Chondrocyte (in vitro differentiated cells): ENCODE results near the gene SMAD3. TPM values are rescaled to one million over a fixed set of nuclear protein-coding genes. Genes with fewer than 3 reads are reported as not detected.

Experiments
- DNase-seq: peaks from one replicate; pipeline ENCODE4 v3.0.0; 2021; ENCODE audit warnings: mixed read lengths, low spot score
- H3K27ac Mint-ChIP-seq: one replicate; pipeline ENCODE4 v1.8.0; 2021; ENCODE audit warnings: mild to moderate bottlenecking, moderate library complexity, mixed read lengths; ENCODE audit not compliant: unreplicated experiment
- H3K27me3 Mint-ChIP-seq: 2 replicates; pipeline ENCODE4 v1.8.0; 2021; ENCODE audit warnings: low read depth, mixed read lengths
- H3K36me3 Mint-ChIP-seq: 2 replicates; pipeline ENCODE4 v1.8.0; 2021; ENCODE audit warnings: low read depth, mixed read lengths
- H3K4me1 Mint-ChIP-seq: 2 replicates; pipeline ENCODE4 v1.8.0; 2021; ENCODE audit warnings: low read depth, mild to moderate bottlenecking, mixed read lengths
- H3K4me3 Mint-ChIP-seq: one replicate; pipeline ENCODE4 v1.8.0; 2021; ENCODE audit warnings: mild to moderate bottlenecking, moderate library complexity, mixed read lengths; ENCODE audit not compliant: unreplicated experiment
- H3K9me3 Mint-ChIP-seq: 2 replicates; pipeline ENCODE4 v1.8.0; 2021; ENCODE audit warnings: low read depth, mixed read lengths
- total RNA-seq: library from RNA; stranded (reverse); gene quantifications from 3 replicates; pipeline ENCODE4 v1.2.1, GENCODE V29; 2021
- TF ChIP-seq, protein P1 (sequence below): fragments of 200-600 bp; sonication (generic); IDR thresholded peaks from 2 replicates; pipeline ENCODE4 v1.5.0; 2021; ENCODE audit warnings: antibody characterized with exemption, mild to moderate bottlenecking, moderate library complexity

Gene SMAD3
- total RNA-seq, 1 donor from 2014 or later = 23.2 TPM

DNA sequence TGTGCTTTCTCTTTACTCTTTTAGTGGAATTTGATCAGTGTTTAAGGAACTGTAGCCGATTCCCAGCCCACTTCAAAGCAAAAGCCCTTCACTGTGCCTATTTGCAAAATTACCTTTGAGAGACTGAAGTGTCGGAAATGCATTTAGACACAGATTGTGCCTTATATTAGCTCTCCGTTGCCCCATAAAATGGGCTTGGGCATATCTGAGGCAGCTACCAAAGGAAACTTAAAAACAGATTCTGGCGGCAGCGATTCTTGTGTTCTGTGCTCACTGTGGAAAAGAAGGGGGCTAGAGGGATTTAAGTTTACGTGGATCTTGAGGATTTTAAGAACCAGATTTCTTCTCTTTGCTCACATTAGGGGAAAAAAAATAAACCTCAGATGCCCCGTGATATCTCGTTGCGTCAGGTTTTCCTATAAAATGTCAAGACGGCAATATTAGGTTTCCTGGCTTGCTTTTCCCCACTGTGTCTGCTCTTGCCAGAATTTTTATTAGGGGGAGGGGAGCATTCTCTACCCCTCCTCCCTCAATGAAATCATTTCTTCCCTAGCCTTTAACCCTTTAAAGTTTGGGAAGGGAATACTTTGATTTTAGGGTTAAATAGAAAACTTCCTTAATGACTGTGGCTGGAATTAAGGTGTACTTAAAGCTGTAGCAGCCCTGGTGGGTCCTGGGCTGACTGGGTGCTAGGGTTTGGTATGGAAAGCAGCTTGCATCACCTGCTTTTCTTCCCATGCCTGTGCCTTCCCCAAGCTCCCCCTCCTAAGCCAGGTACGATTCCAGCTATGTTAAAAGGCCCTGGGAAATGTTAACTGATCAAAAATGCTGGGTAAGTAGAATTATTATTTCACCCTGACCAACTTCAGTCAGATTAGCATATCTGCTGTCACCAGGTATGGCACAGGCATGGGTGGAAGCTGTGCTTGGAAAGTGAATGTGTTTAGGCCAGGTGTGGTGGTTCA is 73.8 kb downstream of the SMAD3 start:
- H3K36me3 Mint-ChIP-seq = no peaks in the 10 kb centered on the region
- no peaks in the 10 kb centered on the region for H3K27me3 Mint-ChIP-seq
- no peak for DNase-seq
- H3K4me1 Mint-ChIP-seq = peaks cover 77% of the 10 kb centered on the region
- TF ChIP-seq, protein P1, sequence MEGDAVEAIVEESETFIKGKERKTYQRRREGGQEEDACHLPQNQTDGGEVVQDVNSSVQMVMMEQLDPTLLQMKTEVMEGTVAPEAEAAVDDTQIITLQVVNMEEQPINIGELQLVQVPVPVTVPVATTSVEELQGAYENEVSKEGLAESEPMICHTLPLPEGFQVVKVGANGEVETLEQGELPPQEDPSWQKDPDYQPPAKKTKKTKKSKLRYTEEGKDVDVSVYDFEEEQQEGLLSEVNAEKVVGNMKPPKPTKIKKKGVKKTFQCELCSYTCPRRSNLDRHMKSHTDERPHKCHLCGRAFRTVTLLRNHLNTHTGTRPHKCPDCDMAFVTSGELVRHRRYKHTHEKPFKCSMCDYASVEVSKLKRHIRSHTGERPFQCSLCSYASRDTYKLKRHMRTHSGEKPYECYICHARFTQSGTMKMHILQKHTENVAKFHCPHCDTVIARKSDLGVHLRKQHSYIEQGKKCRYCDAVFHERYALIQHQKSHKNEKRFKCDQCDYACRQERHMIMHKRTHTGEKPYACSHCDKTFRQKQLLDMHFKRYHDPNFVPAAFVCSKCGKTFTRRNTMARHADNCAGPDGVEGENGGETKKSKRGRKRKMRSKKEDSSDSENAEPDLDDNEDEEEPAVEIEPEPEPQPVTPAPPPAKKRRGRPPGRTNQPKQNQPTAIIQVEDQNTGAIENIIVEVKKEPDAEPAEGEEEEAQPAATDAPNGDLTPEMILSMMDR = no peak
- no peak overlapping the region for H3K27ac Mint-ChIP-seq
- H3K9me3 Mint-ChIP-seq = no peaks in the 10 kb centered on the region
- no peak overlapping the region for H3K4me3 Mint-ChIP-seq

DNA sequence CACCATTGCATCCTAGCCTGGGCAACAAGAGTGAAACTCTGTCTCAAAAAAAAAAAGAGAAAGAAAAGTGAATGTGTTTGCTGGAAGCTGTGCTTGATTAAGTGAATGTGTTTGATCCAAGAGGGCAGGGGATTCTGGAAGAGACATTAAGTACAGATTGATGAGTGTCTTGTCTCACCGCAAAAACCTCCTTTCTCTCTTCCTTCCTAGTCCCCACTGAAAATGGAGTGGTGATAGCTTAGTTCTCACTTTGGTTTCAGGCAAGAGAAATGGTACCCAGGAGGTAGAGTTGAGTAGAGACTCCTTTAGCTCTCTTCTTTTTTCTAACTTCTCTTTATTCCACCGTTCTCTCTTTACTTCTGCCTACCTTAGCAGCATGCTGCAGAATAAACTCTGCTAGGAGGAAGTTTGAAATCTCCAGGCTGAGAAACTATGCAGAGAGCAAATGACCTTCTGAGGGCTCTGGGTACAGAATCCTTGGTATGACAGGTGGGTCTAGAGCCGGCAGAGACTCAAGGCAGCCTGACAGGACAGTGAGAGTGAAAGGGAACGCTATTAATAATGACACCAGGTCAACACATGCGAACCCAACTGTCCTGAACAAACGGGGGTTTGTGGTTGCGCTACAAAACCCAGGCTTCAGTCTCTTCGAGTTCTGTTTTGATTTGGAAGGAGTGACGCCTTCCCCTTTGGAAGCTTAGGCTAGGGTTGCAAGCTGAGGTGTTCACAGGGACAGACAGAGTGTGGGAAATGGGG is 74.9 kb downstream of the SMAD3 start:
- H3K27ac Mint-ChIP-seq = no peak overlapping the region
- H3K27me3 Mint-ChIP-seq = no peaks in the 10 kb centered on the region
- TF ChIP-seq, protein P1 = no peak
- H3K4me1 Mint-ChIP-seq = peaks cover 77% of the 10 kb centered on the region
- H3K9me3 Mint-ChIP-seq = no peaks in the 10 kb centered on the region
- no peak overlapping the region for H3K4me3 Mint-ChIP-seq
- DNase-seq = no peak
- no peaks in the 10 kb centered on the region for H3K36me3 Mint-ChIP-seq

GRCh38 chr15:67142092-67142766 is 76.8 kb downstream of the SMAD3 start:
- TF ChIP-seq, protein P1 = no peak
- Mint-ChIP-seq H3K27me3 (no peaks in the 10 kb centered on the region), H3K4me3 (no peak overlapping the region), H3K27ac (peak overlapping the region; percentile 86), H3K36me3 (no peaks in the 10 kb centered on the region), H3K4me1 (peaks cover 81% of the 10 kb centered on the region), H3K9me3 (no peaks in the 10 kb centered on the region)
- DNase-seq = no peak

DNA sequence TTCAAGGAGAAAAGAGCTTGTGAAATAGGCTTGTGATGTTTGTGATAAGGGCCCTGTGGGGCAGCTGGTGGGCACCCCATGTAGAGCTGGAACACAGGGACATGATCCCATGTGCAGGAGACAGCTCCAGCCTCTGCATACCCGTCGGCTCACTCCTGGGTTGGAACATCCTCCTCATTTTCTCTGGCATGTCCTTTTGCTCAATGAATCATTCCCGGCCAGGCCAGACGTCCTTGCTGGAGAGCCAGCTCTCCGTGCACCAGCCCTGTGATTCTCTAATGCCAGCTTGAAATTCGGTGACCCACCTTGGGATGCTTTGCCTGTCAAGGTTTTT is 77.3 kb downstream of the SMAD3 start:
- TF ChIP-seq, protein P1 = no peak
- peak overlapping the region; percentile 86 for H3K27ac Mint-ChIP-seq
- H3K4me3 Mint-ChIP-seq = no peak overlapping the region
- H3K9me3 Mint-ChIP-seq = no peaks in the 10 kb centered on the region
- H3K4me1 Mint-ChIP-seq = peaks cover 81% of the 10 kb centered on the region
- no peak for DNase-seq
- H3K27me3 Mint-ChIP-seq = no peaks in the 10 kb centered on the region
- H3K36me3 Mint-ChIP-seq = no peaks in the 10 kb centered on the region

GRCh38 chr15:67143646-67144045 is 78.2 kb downstream of the SMAD3 start:
- H3K9me3 Mint-ChIP-seq = no peaks in the 10 kb centered on the region
- no peaks in the 10 kb centered on the region for H3K36me3 Mint-ChIP-seq
- H3K27ac Mint-ChIP-seq = no peak overlapping the region
- no peak for DNase-seq
- no peak overlapping the region for H3K4me3 Mint-ChIP-seq
- peaks cover 82% of the 10 kb centered on the region for H3K4me1 Mint-ChIP-seq
- H3K27me3 Mint-ChIP-seq = no peaks in the 10 kb centered on the region
- TF ChIP-seq, protein P1 = no peak
